Heart left ventricle (tissue), 13 donors: Measurements from ENCODE around the gene ARHGAP15.

Experiments
- POLR2A ChIP-seq, 2 donors: fragments of 450-650 bp; IDR thresholded peaks; one replicate each; pipeline ENCODE4 v1.6.1; 2017; ENCODE audit warnings: antibody characterized with exemption in 2 of 2, mild to moderate bottlenecking in 2 of 2, moderate library complexity in 2 of 2
- TF ChIP-seq, protein P1 (sequence below), 12 donors: fragments of 200-600 bp; sonication (generic) in 4 of 12; IDR thresholded peaks; one replicate each; pipeline versions ENCODE4 v1.5.0 to v1.8.0; 2018 to 2022; ENCODE audit warnings: antibody characterized with exemption in 12 of 12, mild to moderate bottlenecking in 5 of 12
- donor health status: ischemic (EF 13 %, LVEDD 7.1; RV severe dilation, severe dysfunction).
- donor health status: DM: no; HTN: yes; CAD: no.
- donor health status: DM: no; HTN: no; CAD: no.
- donor health status: ischemic (EF 25% LVEDD 6.9; RV normal size, moderate dysfunction).
- donor health status: ischemic (EF 25% LVEDD 5.7; RV mildly dilated, moderate dysfunction).
- donor health status: ischemic (EF 35%, LVEDD 5.7; RV mildly dilated, moderate dysfunction).
- donor health status: nonischemic (EF 11% LVEDD 7.7; RV severe dilation, severe dysfunction).
- donor health status: DM: yes; HTN: yes; CAD: no.
- donor health status: PGD.
- donor health status: ischemic (EF 29% LVEDD 5.4; RV normal size, mild dysfunction).
- donor health status: nonischemic (EF 23%, LVEDD 6.1; RV moderate dilation, normal function).

DNA sequence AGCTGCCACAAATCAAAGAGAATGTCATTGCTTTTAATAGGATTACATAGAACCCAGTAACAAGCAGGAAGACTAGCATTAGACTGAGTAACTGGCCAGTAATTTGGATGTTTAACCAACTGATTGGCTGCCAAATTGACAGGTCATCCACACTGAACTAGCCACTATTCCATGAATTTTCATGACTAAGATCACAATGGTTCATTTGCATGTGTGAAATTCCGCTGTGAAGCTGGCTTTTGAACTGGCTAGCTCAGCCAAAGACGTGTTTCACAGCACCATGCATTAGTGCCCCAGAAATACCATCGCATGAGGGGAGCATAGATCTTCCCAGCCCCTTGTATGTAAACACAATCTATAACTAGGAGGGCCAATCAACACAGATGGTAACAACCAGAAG lies 649.8 kb downstream of the ARHGAP15 start:
- TF ChIP-seq, protein P1, sequence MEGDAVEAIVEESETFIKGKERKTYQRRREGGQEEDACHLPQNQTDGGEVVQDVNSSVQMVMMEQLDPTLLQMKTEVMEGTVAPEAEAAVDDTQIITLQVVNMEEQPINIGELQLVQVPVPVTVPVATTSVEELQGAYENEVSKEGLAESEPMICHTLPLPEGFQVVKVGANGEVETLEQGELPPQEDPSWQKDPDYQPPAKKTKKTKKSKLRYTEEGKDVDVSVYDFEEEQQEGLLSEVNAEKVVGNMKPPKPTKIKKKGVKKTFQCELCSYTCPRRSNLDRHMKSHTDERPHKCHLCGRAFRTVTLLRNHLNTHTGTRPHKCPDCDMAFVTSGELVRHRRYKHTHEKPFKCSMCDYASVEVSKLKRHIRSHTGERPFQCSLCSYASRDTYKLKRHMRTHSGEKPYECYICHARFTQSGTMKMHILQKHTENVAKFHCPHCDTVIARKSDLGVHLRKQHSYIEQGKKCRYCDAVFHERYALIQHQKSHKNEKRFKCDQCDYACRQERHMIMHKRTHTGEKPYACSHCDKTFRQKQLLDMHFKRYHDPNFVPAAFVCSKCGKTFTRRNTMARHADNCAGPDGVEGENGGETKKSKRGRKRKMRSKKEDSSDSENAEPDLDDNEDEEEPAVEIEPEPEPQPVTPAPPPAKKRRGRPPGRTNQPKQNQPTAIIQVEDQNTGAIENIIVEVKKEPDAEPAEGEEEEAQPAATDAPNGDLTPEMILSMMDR (IDR thresholded peaks at IDR 0.05): no peak
- no peak for TF ChIP-seq POLR2A (IDR thresholded peaks at IDR 0.05)
